Fibroblast of villous mesenchyme (primary cell): ENCODE measurements around the gene CTSG. TPM values are rescaled to one million over a fixed set of nuclear protein-coding genes. Genes with fewer than 3 reads are reported as not detected.
"Not testable (repeated sequence)": the region's sequence is repeated elsewhere in the genome, so short reads cannot be mapped to it uniquely, and the experiment has no call there.

Source experiments
- DNase-seq: peaks from one replicate; pipeline ENCODE4 v3.0.0-alpha.2; 2010; ENCODE audit warnings: low read depth
- H3K4me3 ChIP-seq: 2 replicates; pipeline ENCODE4 v1.5.1; 2011; ENCODE audit warnings: low read depth, mild to moderate bottlenecking, low read length
- CTCF ChIP-seq: IDR thresholded peaks from 2 replicates; pipeline ENCODE4 v1.5.1; 2012; ENCODE audit warnings: low read depth, mild to moderate bottlenecking, low read length; ENCODE audit not compliant: insufficient read depth
- total RNA-seq: library from RNA; depleted of rRNA; stranded (reverse); fragments of >200 nt; gene quantifications from 2 replicates; pipeline ENCODE4 v1.2.3, GENCODE V29; 2012

CTSG gene
- total RNA-seq, 1 donor, result not detected

- no peak for DNase-seq
- TF ChIP-seq CTCF, result no peak
Observed at GRCh38 chr14:24542346-24542936, 33.6 kb downstream of the CTSG start.

GRCh38 chr14:24535737-24536136 lies 40.3 kb downstream of the CTSG start:
- TF ChIP-seq CTCF, result no peak
- no peak for DNase-seq
- no peak overlapping the region for H3K4me3 ChIP-seq

More at GRCh38 chr14:24542346-24542936, 33.6 kb downstream of the CTSG start:
- no peak overlapping the region for H3K4me3 ChIP-seq

DNA sequence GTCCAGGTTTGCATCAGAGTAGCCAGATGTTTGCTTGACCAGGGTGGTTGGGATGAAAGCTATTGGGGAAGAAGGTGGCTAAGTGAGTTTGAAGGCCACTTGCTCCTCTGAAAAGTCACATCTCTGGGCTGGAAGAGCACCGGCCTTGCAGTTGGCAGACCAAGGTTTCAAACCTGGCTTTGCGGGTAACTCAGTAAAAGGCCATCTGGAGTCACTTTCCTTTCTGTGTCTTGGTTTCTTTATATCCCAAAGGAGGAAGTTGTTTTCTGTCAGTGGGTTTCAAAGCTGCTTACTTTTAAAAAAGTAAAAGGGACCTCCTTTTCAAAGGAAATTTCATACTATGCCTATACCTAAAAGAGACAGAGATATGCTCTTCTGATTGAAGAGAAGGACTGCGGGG lies 41.8 kb downstream of the CTSG start:
- TF ChIP-seq CTCF, result no peak
- DNase-seq, result no peak

DNA sequence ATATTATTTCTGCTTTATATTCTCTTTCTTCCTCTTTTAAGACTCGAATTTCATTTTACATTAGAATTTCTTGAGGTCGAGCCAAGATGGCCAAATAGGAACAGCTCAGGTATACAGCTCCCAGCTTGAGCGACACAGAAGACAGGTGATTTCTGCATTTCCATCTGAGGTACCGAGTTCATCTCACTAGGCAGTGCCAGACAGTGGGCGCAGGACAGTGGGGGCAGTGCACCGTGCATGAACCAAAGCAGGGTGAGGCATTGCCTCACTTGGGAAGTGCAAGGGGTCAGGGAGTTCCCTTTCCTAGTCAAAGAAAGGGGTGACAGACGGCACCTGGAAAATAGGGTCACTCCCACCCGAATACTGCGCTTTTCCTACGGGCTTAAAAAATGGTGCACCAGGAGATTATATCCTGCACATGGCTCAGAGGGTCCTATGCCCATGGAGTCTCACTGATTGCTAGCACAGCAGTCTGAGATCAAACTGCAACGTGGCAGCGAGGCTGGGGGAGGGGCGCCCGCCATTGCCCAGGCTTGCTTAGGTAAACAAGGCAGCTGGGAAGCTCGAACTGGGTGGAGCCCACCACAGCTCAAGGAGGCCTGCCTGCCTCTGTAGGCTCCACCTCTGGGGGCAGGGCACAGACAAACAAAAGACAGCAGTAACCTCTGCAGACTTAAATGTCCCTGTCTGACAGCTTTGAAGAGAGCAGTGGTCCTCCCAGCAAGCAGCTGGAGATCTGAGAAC lies 50.0 kb downstream of the CTSG start:
- not testable (repeated sequence) for DNase-seq

More for the DNA sequence above, 41.8 kb downstream of the CTSG start:
- no peak overlapping the region for H3K4me3 ChIP-seq

More for the DNA sequence above, 50.0 kb downstream of the CTSG start:
- not testable (repeated sequence) for H3K4me3 ChIP-seq

Other genes starting within 250 kb of the CTSG start
- gene ADCY4, start 241.2 kb downstream of the CTSG start, total RNA-seq, result 4.2 and 18.1 TPM in 2 replicates
- gene RIPK3, start 236.3 kb downstream of the CTSG start, total RNA-seq, result 0.32 and 3.9 TPM in 2 replicates
- 56.4 and 68.2 TPM in 2 replicates for gene NFATC4, start 208.1 kb downstream of the CTSG start, total RNA-seq
- 11.6 and 15.5 TPM in 2 replicates for gene NYNRIN, start 177.2 kb downstream of the CTSG start, total RNA-seq
- gene CBLN3, start 146.6 kb downstream of the CTSG start, total RNA-seq, result 1.7 and 2.3 TPM in 2 replicates
- gene KHNYN, start 146.3 kb downstream of the CTSG start, total RNA-seq, result 43.2 and 47.4 TPM in 2 replicates
- gene SDR39U1, start 133.5 kb downstream of the CTSG start, total RNA-seq, result 9.5 and 13.5 TPM in 2 replicates
- not detected in 2 replicates for gene CMA1, start 68.0 kb downstream of the CTSG start, total RNA-seq
- not detected in 2 replicates for gene GZMH, start 33.4 kb upstream of the CTSG start, total RNA-seq
- gene GZMB, start 57.9 kb upstream of the CTSG start, total RNA-seq, result not detected in 2 replicates